PC-9 (cell line): ENCODE results near the gene AGAP1. TPM values are rescaled to one million over a fixed set of nuclear protein-coding genes. Genes with fewer than 3 reads are reported as not detected.

Experiments
- BruUV-seq: library from RNA; stranded (reverse); fragments of 400-500 nt; replicated peaks from 2 replicates; lab custom pipeline; 2021; lab: Mats Ljungman, UMichigan
- CTCF ChIA-PET: fragments of 300-600 bp; sonication (Branson Sonifier 250); formaldehyde crosslinking; loops from one replicate; lab custom pipeline; 2022; ENCODE audit warnings: antibody characterized with exemption; lab: Charles Lee
- POLR2A ChIA-PET: fragments of 300-600 bp; sonication (Branson Sonifier 250); formaldehyde crosslinking; loops from one replicate; lab custom pipeline; 2022; ENCODE audit warnings: antibody characterized with exemption; ENCODE audit not compliant: unreplicated experiment; lab: Charles Lee
- DNase-seq, 2 experiments: peaks; one replicate each; pipeline versions ENCODE4 v3.0.0 to v3.0.0-alpha.2; 2015 to 2022; ENCODE audit warnings: mixed read lengths in 1 of 2
- H2AFZ ChIP-seq: fragments of 200-600 bp; sonication (generic); 2 replicates; pipeline ENCODE4 v1.8.1; 2017; ENCODE audit warnings: antibody characterized with exemption
- H3F3A ChIP-seq: fragments of 200-600 bp; sonication (generic); 2 replicates; pipeline ENCODE4 v1.8.1; 2017; ENCODE audit warnings: antibody characterized with exemption, mild to moderate bottlenecking, low read depth; ENCODE audit not compliant: insufficient read depth
- H3K27ac ChIP-seq: fragments of 200-600 bp; sonication (generic); 2 replicates; pipeline ENCODE4 v1.6.1; 2016; ENCODE audit warnings: mixed run types
- H3K27me3 ChIP-seq: fragments of 200-600 bp; sonication (generic); 2 replicates; pipeline ENCODE4 v1.6.1; 2016; ENCODE audit warnings: low read depth, mixed run types; ENCODE audit not compliant: insufficient read depth
- H3K36me3 ChIP-seq: fragments of 200-600 bp; sonication (generic); 2 replicates; pipeline ENCODE4 v1.6.1; 2016; ENCODE audit warnings: low read depth, mixed run types
- H3K4me1 ChIP-seq: fragments of 200-600 bp; sonication (generic); replicated peaks from 2 replicates; pipeline ENCODE4 v1.6.1; 2016; ENCODE audit warnings: mixed run types; ENCODE audit not compliant: insufficient read depth
- H3K4me2 ChIP-seq: fragments of 200-600 bp; sonication (generic); 2 replicates; pipeline ENCODE4 v1.6.1; 2017; ENCODE audit warnings: mixed run types
- H3K4me3 ChIP-seq: fragments of 200-600 bp; sonication (generic); 2 replicates; pipeline ENCODE4 v1.6.1; 2016; ENCODE audit warnings: mixed run types
- H3K79me2 ChIP-seq: fragments of 200-600 bp; sonication (generic); 2 replicates; pipeline ENCODE4 v1.6.1; 2017; ENCODE audit warnings: low read depth, mixed run types
- H3K9me2 ChIP-seq: fragments of 200-600 bp; sonication (generic); 2 replicates; pipeline ENCODE4 v1.8.1; 2017; ENCODE audit warnings: mild to moderate bottlenecking; ENCODE audit not compliant: insufficient read depth
- H3K9me3 ChIP-seq: fragments of 200-600 bp; sonication (generic); 2 replicates; pipeline ENCODE4 v1.8.1; 2016; ENCODE audit warnings: low read depth; ENCODE audit not compliant: insufficient read depth
- H4K20me1 ChIP-seq: fragments of 200-600 bp; sonication (generic); 2 replicates; pipeline ENCODE4 v1.8.1; 2017; ENCODE audit not compliant: insufficient read depth
- CTCF ChIP-seq: fragments of 200-600 bp; sonication (generic); conservative IDR thresholded peaks from 2 replicates; pipeline ENCODE4 v1.6.1; 2017; ENCODE audit warnings: mixed run types, antibody characterized with exemption, mild to moderate bottlenecking, moderate library complexity
- EZH2 ChIP-seq: fragments of 200-600 bp; sonication (generic); IDR thresholded peaks from 2 replicates; pipeline ENCODE4 v1.8.0; 2017; ENCODE audit warnings: antibody characterized with exemption, low read depth
- intact Hi-C: fragments of 100-400 bp; cut with micrococcal nuclease; formaldehyde crosslinking; loops from one replicate; pipeline ENCODE4 v1.10.0; 2022; ENCODE audit not compliant: unreplicated experiment
- total RNA-seq: library from RNA; stranded (reverse); gene quantifications from 2 replicates; pipeline ENCODE4 v1.2.3, GENCODE V29; 2021

Gene AGAP1
- total RNA-seq, 1 experiment from 2014 or later, result 91.4 TPM

- H3K27ac ChIP-seq, result no peak overlapping the region
Measured at GRCh38 chr2:235521844-235522243, 28.0 kb downstream of the AGAP1 start.

GRCh38 chr2:235523021-235523420 lies 29.2 kb downstream of the AGAP1 start:
- no peak overlapping the region for H3K4me2 ChIP-seq
- H3K9me3 ChIP-seq, result no peaks in the 10 kb centered on the region
- 0 out of 2 replicates have a peak, but pooled peaks cover 6% of the 10 kb centered on the region for H3K4me1 ChIP-seq
- no peaks in the 10 kb centered on the region for H3K9me2 ChIP-seq
- no peaks in the 10 kb centered on the region for H3F3A ChIP-seq
- BruUV-seq, result no TSS peak
- H4K20me1 ChIP-seq, result peaks cover 86% of the 10 kb centered on the region
- ChIA-PET CTCF (no interaction called here), POLR2A (no interaction called here)
- H3K36me3 ChIP-seq, result no peaks in the 10 kb centered on the region
- H3K4me3 ChIP-seq, result no peak overlapping the region
- intact Hi-C loops, result no loop called here
- no peak for DNase-seq
- H2AFZ ChIP-seq, result no peak overlapping the region
- H3K79me2 ChIP-seq, result peaks cover 93% of the 10 kb centered on the region
- no peak overlapping the region for H3K27ac ChIP-seq
- TF ChIP-seq CTCF (no peak), EZH2 (no peak)
- H3K27me3 ChIP-seq, result no peaks in the 10 kb centered on the region

More at GRCh38 chr2:235521844-235522243, 28.0 kb downstream of the AGAP1 start:
- Histone ChIP-seq H2AFZ (no peak overlapping the region), H3K9me3 (no peaks in the 10 kb centered on the region), H3K9me2 (no peaks in the 10 kb centered on the region), H3K79me2 (peaks cover 93% of the 10 kb centered on the region), H4K20me1 (peaks cover 82% of the 10 kb centered on the region), H3K4me1 (0 out of 2 replicates have a peak, but pooled peaks cover 8% of the 10 kb centered on the region), H3K4me3 (no peak overlapping the region), H3F3A (no peaks in the 10 kb centered on the region), H3K4me2 (no peak overlapping the region), H3K36me3 (no peaks in the 10 kb centered on the region), H3K27me3 (no peaks in the 10 kb centered on the region)
- ChIA-PET CTCF (no interaction called here), POLR2A (no interaction called here)
- no peak for DNase-seq
- BruUV-seq, result no TSS peak
- intact Hi-C loops, result no loop called here
- TF ChIP-seq EZH2 (no peak), CTCF (no peak)

GRCh38 chr2:235523486-235524150 lies 29.8 kb downstream of the AGAP1 start:
- no TSS peak for BruUV-seq

More at GRCh38 chr2:235523486-235524150, 29.8 kb downstream of the AGAP1 start:
- no peak for DNase-seq
- Histone ChIP-seq H3K4me3 (no peak overlapping the region), H3K4me2 (no peak overlapping the region), H2AFZ (no peak overlapping the region), H3K9me2 (no peaks in the 10 kb centered on the region), H3K27ac (no peak overlapping the region), H3K36me3 (no peaks in the 10 kb centered on the region), H3K79me2 (peaks cover 92% of the 10 kb centered on the region), H3F3A (no peaks in the 10 kb centered on the region), H3K27me3 (no peaks in the 10 kb centered on the region), H3K9me3 (no peaks in the 10 kb centered on the region), H4K20me1 (peaks cover 83% of the 10 kb centered on the region), H3K4me1 (0 out of 2 replicates have a peak, but pooled peaks cover under 1% of the 10 kb centered on the region)
- intact Hi-C loops, result no loop called here
- ChIA-PET CTCF (no interaction called here), POLR2A (no interaction called here)
- TF ChIP-seq CTCF (no peak), EZH2 (no peak)
